ENCODE measurements around the gene AP5M1. TPM values are rescaled to one million over a fixed set of nuclear protein-coding genes. Genes with fewer than 3 reads are reported as not detected.
"Not testable (repeated sequence)": the region's sequence is repeated elsewhere in the genome, so short reads cannot be mapped to it uniquely, and the experiment has no call there.

AP5M1 gene, protein sequence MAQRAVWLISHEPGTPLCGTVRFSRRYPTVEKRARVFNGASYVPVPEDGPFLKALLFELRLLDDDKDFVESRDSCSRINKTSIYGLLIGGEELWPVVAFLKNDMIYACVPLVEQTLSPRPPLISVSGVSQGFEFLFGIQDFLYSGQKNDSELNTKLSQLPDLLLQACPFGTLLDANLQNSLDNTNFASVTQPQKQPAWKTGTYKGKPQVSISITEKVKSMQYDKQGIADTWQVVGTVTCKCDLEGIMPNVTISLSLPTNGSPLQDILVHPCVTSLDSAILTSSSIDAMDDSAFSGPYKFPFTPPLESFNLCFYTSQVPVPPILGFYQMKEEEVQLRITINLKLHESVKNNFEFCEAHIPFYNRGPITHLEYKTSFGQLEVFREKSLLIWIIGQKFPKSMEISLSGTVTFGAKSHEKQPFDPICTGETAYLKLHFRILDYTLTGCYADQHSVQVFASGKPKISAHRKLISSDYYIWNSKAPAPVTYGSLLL
- total RNA-seq (18.9 and 35.9 TPM in 2 replicates), polyA plus RNA-seq (41.8 and 55.6 TPM in 2 replicates)

DNA sequence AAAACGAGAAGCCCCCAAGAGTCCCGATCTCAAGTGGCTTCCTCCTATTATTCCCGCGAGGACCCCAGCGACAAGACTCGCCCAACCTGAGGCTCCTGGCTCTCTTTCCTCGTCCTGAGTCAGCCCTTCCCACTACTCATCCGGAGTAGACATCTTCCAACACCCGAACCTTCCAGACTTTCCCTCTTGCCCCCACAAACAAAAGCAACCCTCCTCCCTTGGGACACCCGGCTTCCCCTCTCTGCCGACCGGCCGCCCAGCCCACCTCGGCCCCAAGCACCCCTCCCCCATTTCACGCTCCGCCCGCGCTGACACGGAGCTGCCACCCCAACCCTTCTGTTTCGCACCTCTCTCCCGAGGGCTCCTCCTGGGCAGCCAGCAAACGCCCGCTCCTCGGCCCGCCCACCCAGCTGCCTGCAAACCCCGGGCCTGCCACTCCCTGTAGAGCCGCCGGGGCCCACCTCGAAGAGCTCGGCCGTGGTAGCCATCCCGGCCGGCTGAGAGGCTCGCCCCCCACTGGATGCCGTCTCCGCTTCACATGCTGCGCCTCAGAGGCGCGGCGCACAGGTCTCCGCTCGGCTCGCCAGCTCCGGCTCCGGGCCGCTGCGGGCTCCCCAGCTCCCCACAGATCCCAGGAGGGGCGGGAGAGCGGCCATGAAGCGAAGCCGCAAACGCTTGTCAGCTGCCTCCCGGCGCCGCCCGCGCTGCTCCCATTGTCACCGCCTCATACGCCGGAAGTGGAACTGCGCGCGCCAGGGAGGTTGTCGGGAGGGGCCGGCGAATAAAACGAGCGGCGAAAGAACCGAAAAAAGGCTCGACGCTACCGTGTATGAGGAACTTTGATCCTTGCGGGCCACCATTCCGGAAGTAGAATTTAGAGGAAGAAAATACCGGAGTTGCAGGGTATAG, at the start of gene AP5M1, which contains the start of gene EXOC5:
TSS of gene AP5M1 (plus strand) at position 811 of the 909 bp plus-strand sequence. CDS start 344 bp downstream, outside the sequence.
TSS of gene EXOC5 (minus strand) at position 745 of the 909 bp plus-strand sequence. CDS start at position 488, 257 bp downstream.
- H3K9me3 ChIP-seq (ENCODE audit: low read depth), result no peaks in the 10 kb centered on the region
- peak within 1 kb of the TSS; percentile 95 for H3K4me3 ChIP-seq
- no peaks in the 10 kb centered on the region for H3K36me3 ChIP-seq
- peaks cover 29% of the 10 kb centered on the region for H3K4me1 ChIP-seq (ENCODE audit: low read depth)
- peak; percentile 94 to 96 for DNase-seq (ENCODE audit: low read depth in 1 of 2, low spot score in 1 of 2)
- no peaks in the 10 kb centered on the region for H3K27me3 ChIP-seq
- TF ChIP-seq, protein P1, sequence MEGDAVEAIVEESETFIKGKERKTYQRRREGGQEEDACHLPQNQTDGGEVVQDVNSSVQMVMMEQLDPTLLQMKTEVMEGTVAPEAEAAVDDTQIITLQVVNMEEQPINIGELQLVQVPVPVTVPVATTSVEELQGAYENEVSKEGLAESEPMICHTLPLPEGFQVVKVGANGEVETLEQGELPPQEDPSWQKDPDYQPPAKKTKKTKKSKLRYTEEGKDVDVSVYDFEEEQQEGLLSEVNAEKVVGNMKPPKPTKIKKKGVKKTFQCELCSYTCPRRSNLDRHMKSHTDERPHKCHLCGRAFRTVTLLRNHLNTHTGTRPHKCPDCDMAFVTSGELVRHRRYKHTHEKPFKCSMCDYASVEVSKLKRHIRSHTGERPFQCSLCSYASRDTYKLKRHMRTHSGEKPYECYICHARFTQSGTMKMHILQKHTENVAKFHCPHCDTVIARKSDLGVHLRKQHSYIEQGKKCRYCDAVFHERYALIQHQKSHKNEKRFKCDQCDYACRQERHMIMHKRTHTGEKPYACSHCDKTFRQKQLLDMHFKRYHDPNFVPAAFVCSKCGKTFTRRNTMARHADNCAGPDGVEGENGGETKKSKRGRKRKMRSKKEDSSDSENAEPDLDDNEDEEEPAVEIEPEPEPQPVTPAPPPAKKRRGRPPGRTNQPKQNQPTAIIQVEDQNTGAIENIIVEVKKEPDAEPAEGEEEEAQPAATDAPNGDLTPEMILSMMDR (IDR thresholded peaks at IDR 0.05; ENCODE audit: low read depth, low read length), result no peak
- peak within 1 kb of the TSS; percentile 96 for H3K27ac ChIP-seq

DNA sequence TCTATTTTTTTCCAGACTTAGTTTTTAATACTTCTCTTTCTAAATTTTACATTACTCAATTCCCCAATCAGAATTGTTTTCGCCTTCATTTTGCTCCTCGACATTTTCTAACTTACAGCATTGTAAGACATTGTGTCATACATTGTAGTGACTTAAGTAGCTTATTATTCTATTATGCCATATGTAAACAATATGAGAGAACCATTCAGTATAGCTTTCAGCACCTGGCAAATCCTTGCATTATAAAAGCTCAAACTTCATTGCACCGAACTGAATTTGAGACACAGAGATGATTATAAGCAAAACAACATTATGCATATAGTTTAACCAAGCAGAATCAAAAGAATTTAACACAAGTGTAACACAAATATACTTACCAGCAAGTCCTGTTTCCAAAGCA, 46.8 kb upstream of the AP5M1 start:
- no peaks in the 10 kb centered on the region for H3K9me3 ChIP-seq (ENCODE audit: low read depth)
- no peaks in the 10 kb centered on the region for H3K27me3 ChIP-seq
- no peak for DNase-seq (ENCODE audit: low read depth in 1 of 2, low spot score in 1 of 2)
- H3K27ac ChIP-seq, result no peak overlapping the region
- TF ChIP-seq, protein P1 (IDR thresholded peaks at IDR 0.05; ENCODE audit: low read depth, low read length), result no peak
- no peaks in the 10 kb centered on the region for H3K4me1 ChIP-seq (ENCODE audit: low read depth)
- peaks cover 17% of the 10 kb centered on the region for H3K36me3 ChIP-seq
- no peak overlapping the region for H3K4me3 ChIP-seq

DNA sequence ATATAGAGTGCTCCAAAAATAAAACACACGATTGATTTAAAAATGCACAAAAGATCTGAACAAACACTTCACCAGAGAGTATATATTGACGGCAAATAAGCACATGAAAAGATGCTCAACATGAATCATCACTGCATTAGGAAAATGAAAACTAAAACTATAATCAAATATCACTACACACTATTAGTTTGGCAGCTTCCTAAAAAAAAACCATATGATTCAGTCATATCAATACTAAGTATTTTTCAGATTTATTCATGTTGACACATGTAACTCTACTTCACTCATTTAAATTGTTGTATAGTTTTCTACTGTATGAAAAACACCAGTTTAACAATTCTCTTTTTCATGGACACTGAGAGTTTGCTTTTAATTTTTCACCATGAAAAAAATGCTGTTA, 41.7 kb upstream of the AP5M1 start:
- Histone ChIP-seq H3K4me3 (no peak overlapping the region), H3K27ac (no peak overlapping the region), H3K36me3 (peaks cover 44% of the 10 kb centered on the region), H3K9me3 (ENCODE audit: low read depth) (no peaks in the 10 kb centered on the region), H3K4me1 (ENCODE audit: low read depth) (no peaks in the 10 kb centered on the region), H3K27me3 (no peaks in the 10 kb centered on the region)
- no peak for DNase-seq (ENCODE audit: low read depth in 1 of 2, low spot score in 1 of 2)
- TF ChIP-seq, protein P1 (IDR thresholded peaks at IDR 0.05; ENCODE audit: low read depth, low read length), result no peak

DNA sequence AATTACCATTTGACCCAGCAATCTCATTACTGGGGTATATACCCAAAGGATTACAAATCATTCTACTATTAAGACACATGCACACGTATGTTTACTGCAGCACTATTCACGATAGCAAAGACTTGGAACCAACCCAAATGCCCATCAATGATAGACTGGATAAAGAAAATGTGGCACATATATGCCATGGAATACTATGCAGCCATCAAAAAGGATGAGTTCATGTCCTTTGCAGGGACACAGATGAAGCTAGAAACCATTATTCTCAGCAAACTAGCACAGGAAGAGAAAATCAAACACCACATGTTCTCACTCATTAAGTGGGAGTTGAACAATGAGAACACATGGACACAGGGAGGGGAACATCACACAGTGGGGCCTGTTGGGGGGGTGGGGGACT, 40.5 kb upstream of the AP5M1 start:
- H3K9me3 ChIP-seq (ENCODE audit: low read depth); H3K27ac ChIP-seq; DNase-seq (ENCODE audit: low read depth in 1 of 2, low spot score in 1 of 2); H3K4me1 ChIP-seq (ENCODE audit: low read depth); H3K4me3 ChIP-seq; H3K27me3 ChIP-seq: not testable (repeated sequence)
- peaks cover 53% of the 10 kb centered on the region for H3K36me3 ChIP-seq

DNA sequence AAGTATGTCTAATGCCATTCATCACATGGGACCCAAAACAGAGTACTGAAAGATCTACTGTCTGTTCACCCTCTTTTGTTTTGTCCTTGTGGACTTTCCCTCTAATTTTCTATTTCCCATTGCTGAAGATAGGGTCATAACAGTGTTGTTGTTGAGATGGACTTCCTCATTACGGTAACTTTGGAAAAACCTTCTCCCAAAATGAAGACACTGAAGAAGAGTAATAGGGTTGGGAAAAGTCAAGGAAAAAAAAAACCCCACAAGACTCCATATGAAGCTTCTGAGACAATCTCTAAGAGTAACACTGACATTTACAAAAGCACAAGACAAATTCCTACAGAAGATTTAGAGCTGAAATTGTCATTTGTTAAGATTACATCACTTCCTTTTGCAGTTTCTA, 36.8 kb upstream of the AP5M1 start:
- TF ChIP-seq, protein P1 (IDR thresholded peaks at IDR 0.05; ENCODE audit: low read depth, low read length), result no peak
- DNase-seq (ENCODE audit: low read depth in 1 of 2, low spot score in 1 of 2), result no peak
- Histone ChIP-seq H3K36me3 (peaks cover 69% of the 10 kb centered on the region), H3K27ac (no peak overlapping the region), H3K4me1 (ENCODE audit: low read depth) (no peaks in the 10 kb centered on the region), H3K27me3 (no peaks in the 10 kb centered on the region), H3K4me3 (no peak overlapping the region), H3K9me3 (ENCODE audit: low read depth) (no peaks in the 10 kb centered on the region)

DNA sequence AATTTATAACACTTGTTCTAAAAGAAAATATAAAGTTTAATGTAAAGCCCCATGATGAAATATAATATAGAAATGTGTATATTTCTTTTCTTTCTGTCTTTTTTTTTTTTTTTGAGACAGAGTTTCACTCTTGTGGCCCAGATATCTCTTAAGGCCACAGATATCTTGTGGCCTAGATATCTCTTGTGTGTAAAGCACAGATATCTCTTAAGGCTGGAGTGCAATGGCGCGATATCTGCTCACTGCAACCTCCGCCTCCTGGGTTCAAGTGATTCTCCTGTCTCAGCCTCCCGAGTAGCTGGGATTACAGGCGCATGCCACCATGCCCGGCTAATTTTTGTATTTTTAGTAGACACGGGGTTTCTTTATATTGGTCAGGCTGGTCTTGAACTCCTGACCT, 28.7 kb upstream of the AP5M1 start:
- H3K4me1 ChIP-seq (ENCODE audit: low read depth); H3K27ac ChIP-seq; DNase-seq (ENCODE audit: low read depth in 1 of 2, low spot score in 1 of 2); H3K4me3 ChIP-seq; H3K27me3 ChIP-seq; H3K9me3 ChIP-seq (ENCODE audit: low read depth): not testable (repeated sequence)
- peaks cover 34% of the 10 kb centered on the region for H3K36me3 ChIP-seq

Data from cardiac muscle cell (in vitro differentiated cells and primary cell).